Measurements from ENCODE around the gene TAP2. TPM values are rescaled to one million over a fixed set of nuclear protein-coding genes. Genes with fewer than 3 reads are reported as not detected.
A peak's percentile ranks its signal among the peaks of the same experiment; 100 is the strongest.

Gene TAP2
- total and polyA plus RNA-seq, 2 of the 13 experiments (the other 11 are each of a cell fraction or from before 2014, with no cell fraction given): 10.3 to 17.6 TPM

DNA sequence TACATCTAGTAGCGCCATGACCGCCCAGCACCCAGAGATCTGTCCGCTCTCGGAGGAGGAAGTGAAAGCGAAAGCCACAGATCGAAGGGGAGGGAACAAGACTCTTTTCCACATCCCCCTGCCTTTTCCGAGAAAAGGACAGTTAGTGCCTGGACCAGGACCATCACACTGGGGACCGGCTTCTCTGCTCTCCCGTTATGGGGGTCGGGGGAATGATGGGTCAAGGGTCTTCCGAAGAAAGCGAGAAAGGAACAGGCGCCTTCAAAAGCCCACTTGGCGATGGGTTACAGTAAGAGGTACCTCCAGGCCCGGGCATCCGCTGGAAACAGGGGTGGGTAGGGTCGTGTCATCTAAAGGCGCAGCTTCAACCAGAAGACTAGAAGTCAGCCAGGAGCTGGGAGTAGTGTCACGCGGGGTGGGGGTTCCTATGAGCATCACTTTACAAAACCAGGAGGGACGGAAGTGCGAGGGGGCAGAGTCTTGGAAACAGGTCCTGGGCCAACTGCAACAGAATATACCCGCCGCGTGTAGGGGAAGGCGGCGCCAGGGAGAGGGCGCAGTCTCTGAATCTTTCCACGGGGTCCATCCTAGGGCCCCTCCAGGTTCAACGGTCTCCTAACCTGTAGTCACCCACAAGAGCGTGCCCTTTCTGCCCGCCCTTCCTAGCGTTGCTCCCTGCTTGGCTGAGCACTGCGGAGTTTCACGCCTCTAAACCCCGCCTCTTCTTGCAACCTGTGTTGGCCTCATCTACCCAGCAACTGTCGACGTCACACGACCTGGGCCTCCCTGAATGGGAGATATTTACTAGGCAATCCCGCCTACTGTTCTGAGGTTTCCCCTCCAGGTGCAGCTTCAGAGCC is 5.7 kb upstream of the TAP2 start, which contains the start of gene PSMB8 (continued):
- peak; percentile 52; the same call in 1 of the 2 replicates for TF ChIP-seq ZNF510 (CRISPR knock-in tag; IDR thresholded peaks at IDR 0.05; ENCODE audit: low read depth)
- no peak for TF ChIP-seq MTF1 (CRISPR knock-in tag; IDR thresholded peaks at IDR 0.05)
- TF ChIP-seq ZNF615 (CRISPR knock-in tag; IDR thresholded peaks at IDR 0.05; ENCODE audit: borderline replicate concordance): no peak
- TF ChIP-seq ZKSCAN5 (CRISPR knock-in tag; IDR thresholded peaks at IDR 0.05): no peak
- no peak; the same call in 1 of the 2 replicates for TF ChIP-seq MAFG (CRISPR knock-in tag; IDR thresholded peaks at IDR 0.05)
- TF ChIP-seq ESRRA (CRISPR knock-in tag; IDR thresholded peaks at IDR 0.05; ENCODE audit: low read depth): 0 out of 2 replicates have a peak, but pooled peaks have one; percentile 49
- TF ChIP-seq, protein P1, sequence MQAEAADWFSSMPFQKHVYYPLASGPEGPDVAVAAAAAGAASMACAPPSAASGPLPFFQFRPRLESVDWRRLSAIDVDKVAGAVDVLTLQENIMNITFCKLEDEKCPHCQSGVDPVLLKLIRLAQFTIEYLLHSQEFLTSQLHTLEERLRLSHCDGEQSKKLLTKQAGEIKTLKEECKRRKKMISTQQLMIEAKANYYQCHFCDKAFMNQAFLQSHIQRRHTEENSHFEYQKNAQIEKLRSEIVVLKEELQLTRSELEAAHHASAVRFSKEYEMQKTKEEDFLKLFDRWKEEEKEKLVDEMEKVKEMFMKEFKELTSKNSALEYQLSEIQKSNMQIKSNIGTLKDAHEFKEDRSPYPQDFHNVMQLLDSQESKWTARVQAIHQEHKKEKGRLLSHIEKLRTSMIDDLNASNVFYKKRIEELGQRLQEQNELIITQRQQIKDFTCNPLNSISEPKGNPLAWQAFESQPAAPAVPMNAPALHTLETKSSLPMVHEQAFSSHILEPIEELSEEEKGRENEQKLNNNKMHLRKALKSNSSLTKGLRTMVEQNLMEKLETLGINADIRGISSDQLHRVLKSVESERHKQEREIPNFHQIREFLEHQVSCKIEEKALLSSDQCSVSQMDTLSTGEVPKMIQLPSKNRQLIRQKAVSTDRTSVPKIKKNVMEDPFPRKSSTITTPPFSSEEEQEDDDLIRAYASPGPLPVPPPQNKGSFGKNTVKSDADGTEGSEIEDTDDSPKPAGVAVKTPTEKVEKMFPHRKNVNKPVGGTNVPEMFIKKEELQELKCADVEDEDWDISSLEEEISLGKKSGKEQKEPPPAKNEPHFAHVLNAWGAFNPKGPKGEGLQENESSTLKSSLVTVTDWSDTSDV (CRISPR knock-in tag; IDR thresholded peaks at IDR 0.05): no peak
- TF ChIP-seq REPIN1 (CRISPR knock-in tag; IDR thresholded peaks at IDR 0.05; ENCODE audit: borderline replicate concordance, low read depth): 0 out of 2 replicates have a peak, but pooled peaks have one; percentile 47
- no peak for TF ChIP-seq ZKSCAN1 (IDR thresholded peaks at IDR 0.05; ENCODE audit: low read length)
- TF ChIP-seq SP1 (IDR thresholded peaks at IDR 0.05): no peak
- TF ChIP-seq SP1 (CRISPR knock-in tag; IDR thresholded peaks at IDR 0.05): peak; percentile 43; the same call in 1 of the 2 replicates
- no peak for TF ChIP-seq CC2D1A (CRISPR knock-in tag; IDR thresholded peaks at IDR 0.05)
- TF ChIP-seq MAFK (conservative IDR thresholded peaks at IDR 0.05 in 1 of 2, IDR thresholded peaks at IDR 0.05 in 1 of 2; ENCODE audit: low read length in 2 of 2): no peak
- peak; percentile 44; the same call in 1 of the 2 replicates for TF ChIP-seq NFKB2 (CRISPR knock-in tag; IDR thresholded peaks at IDR 0.05; ENCODE audit: borderline replicate concordance)
- TF ChIP-seq ZNF335 (CRISPR knock-in tag; IDR thresholded peaks at IDR 0.05): no peak
- TF ChIP-seq SRY (CRISPR knock-in tag; IDR thresholded peaks at IDR 0.05): peak; percentile 84; the same call in 1 of the 2 replicates
- peak; percentile 79; the same call in 1 of the 2 replicates for TF ChIP-seq ZNF607 (CRISPR knock-in tag; IDR thresholded peaks at IDR 0.05; ENCODE audit: borderline replicate concordance)
- TF ChIP-seq, protein P2, sequence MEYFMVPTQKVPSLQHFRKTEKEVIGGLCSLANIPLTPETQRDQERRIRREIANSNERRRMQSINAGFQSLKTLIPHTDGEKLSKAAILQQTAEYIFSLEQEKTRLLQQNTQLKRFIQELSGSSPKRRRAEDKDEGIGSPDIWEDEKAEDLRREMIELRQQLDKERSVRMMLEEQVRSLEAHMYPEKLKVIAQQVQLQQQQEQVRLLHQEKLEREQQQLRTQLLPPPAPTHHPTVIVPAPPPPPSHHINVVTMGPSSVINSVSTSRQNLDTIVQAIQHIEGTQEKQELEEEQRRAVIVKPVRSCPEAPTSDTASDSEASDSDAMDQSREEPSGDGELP (IDR thresholded peaks at IDR 0.05; ENCODE audit: borderline replicate concordance, low read depth): no peak
- TF ChIP-seq, protein P3, sequence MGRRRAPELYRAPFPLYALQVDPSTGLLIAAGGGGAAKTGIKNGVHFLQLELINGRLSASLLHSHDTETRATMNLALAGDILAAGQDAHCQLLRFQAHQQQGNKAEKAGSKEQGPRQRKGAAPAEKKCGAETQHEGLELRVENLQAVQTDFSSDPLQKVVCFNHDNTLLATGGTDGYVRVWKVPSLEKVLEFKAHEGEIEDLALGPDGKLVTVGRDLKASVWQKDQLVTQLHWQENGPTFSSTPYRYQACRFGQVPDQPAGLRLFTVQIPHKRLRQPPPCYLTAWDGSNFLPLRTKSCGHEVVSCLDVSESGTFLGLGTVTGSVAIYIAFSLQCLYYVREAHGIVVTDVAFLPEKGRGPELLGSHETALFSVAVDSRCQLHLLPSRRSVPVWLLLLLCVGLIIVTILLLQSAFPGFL (CRISPR knock-in tag; IDR thresholded peaks at IDR 0.05): peak; percentile 5; the same call in 1 of the 2 replicates
- peak; percentile 30; the same call in 1 of the 2 replicates for TF ChIP-seq ISL2 (CRISPR knock-in tag; IDR thresholded peaks at IDR 0.05)
- no peak for TF ChIP-seq MLLT10 (CRISPR knock-in tag; IDR thresholded peaks at IDR 0.05)
- TF ChIP-seq, protein P4, sequence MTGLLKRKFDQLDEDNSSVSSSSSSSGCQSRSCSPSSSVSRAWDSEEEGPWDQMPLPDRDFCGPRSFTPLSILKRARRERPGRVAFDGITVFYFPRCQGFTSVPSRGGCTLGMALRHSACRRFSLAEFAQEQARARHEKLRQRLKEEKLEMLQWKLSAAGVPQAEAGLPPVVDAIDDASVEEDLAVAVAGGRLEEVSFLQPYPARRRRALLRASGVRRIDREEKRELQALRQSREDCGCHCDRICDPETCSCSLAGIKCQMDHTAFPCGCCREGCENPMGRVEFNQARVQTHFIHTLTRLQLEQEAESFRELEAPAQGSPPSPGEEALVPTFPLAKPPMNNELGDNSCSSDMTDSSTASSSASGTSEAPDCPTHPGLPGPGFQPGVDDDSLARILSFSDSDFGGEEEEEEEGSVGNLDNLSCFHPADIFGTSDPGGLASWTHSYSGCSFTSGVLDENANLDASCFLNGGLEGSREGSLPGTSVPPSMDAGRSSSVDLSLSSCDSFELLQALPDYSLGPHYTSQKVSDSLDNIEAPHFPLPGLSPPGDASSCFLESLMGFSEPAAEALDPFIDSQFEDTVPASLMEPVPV (CRISPR knock-in tag; IDR thresholded peaks at IDR 0.05): no peak
